Epidermal melanocyte (primary cell): ENCODE measurements around the gene PYGB.
"Not testable (repeated sequence)": the region's sequence is repeated elsewhere in the genome, so short reads cannot be mapped to it uniquely, and the experiment has no call there.

Experiments
- DNase-seq: peaks from one replicate; pipeline ENCODE4 v3.0.0; 2011; ENCODE audit warnings: low spot score; ENCODE audit not compliant: insufficient read length

Gene PYGB

GRCh38 chr20:25247518-25247955 is 348 bp upstream of the PYGB start:
- no peak for DNase-seq

- no peak for DNase-seq
These were observed 894 bp downstream of the PYGB start for GRCh38 chr20:25248786-25249172.

- no peak for DNase-seq
These were observed 1.5 kb downstream of the PYGB start for GRCh38 chr20:25249198-25249931.

GRCh38 chr20:25250508-25250907 is 2.6 kb downstream of the PYGB start:
- DNase-seq, result no peak

GRCh38 chr20:25251019-25251418 is 3.1 kb downstream of the PYGB start:
- DNase-seq, result no peak

- DNase-seq, result no peak
These were observed 3.7 kb downstream of the PYGB start for GRCh38 chr20:25251558-25251957.

- DNase-seq, result no peak
These were observed 4.4 kb downstream of the PYGB start for GRCh38 chr20:25252230-25252651.

- DNase-seq, result no peak
These were observed 5.0 kb downstream of the PYGB start for GRCh38 chr20:25252686-25253421.

GRCh38 chr20:25253606-25254275 is 5.9 kb downstream of the PYGB start:
- no peak for DNase-seq

- DNase-seq, result no peak
These were observed 6.7 kb downstream of the PYGB start for GRCh38 chr20:25254571-25254970.

GRCh38 chr20:25254986-25255680 is 7.2 kb downstream of the PYGB start:
- DNase-seq, result no peak

- DNase-seq, result no peak
These were observed 8.5 kb downstream of the PYGB start for GRCh38 chr20:25256226-25256859.

GRCh38 chr20:25257130-25257529 is 9.2 kb downstream of the PYGB start:
- no peak for DNase-seq

GRCh38 chr20:25257756-25258475 is 10.0 kb downstream of the PYGB start:
- no peak for DNase-seq

GRCh38 chr20:25258476-25258805 is 10.6 kb downstream of the PYGB start:
- no peak for DNase-seq

GRCh38 chr20:25258828-25259227 is 10.9 kb downstream of the PYGB start:
- no peak for DNase-seq

GRCh38 chr20:25259358-25259757 is 11.5 kb downstream of the PYGB start:
- no peak for DNase-seq

GRCh38 chr20:25259788-25260254 is 11.9 kb downstream of the PYGB start:
- DNase-seq, result no peak

- DNase-seq, result not testable (repeated sequence)
These were observed 13.0 kb downstream of the PYGB start for GRCh38 chr20:25260770-25261437.
